Tibial nerve (tissue), 4 donors: ENCODE results near the gene POPDC3. TPM values are rescaled to one million over a fixed set of nuclear protein-coding genes. Genes with fewer than 3 reads are reported as not detected.
"Not testable (repeated sequence)": the region's sequence is repeated elsewhere in the genome, so short reads cannot be mapped to it uniquely, and the experiment has no call there.

Source experiments
- DNase-seq, 2 donors: peaks; one replicate each; pipeline ENCODE4 v3.0.0-alpha.2; 2019; ENCODE audit warnings: low spot score in 2 of 2
- H3K27ac ChIP-seq, 4 donors: fragments of 200-600 bp; sonication (generic) in 3 of 4; one replicate each; pipeline ENCODE4 v1.5.1; 2017 to 2019; ENCODE audit warnings: mild to moderate bottlenecking in 1 of 4
- H3K27me3 ChIP-seq, 2 donors: fragments of 200-600 bp; sonication (generic) in 1 of 2; one replicate each; pipeline versions ENCODE4 v1.5.1 to v1.6.0; 2017 to 2019
- H3K36me3 ChIP-seq, 3 donors: fragments of 200-600 bp; sonication (generic); one replicate each; pipeline ENCODE4 v1.5.1; 2018 to 2019
- H3K4me1 ChIP-seq, 4 donors: fragments of 200-600 bp; sonication (generic) in 3 of 4; one replicate each; pipeline ENCODE4 v1.5.1; 2017 to 2019
- H3K4me3 ChIP-seq, 4 donors: fragments of 200-600 bp; sonication (generic) in 3 of 4; one replicate each; pipeline ENCODE4 v1.5.1; 2017 to 2019; ENCODE audit warnings: mild to moderate bottlenecking in 1 of 4, moderate library complexity in 1 of 4
- H3K9me3 ChIP-seq, 4 donors: fragments of 200-600 bp; sonication (generic) in 3 of 4; one replicate each; pipeline ENCODE4 v1.5.1; 2017 to 2019
- EP300 ChIP-seq, 2 donors: sonication (generic); formaldehyde crosslinking; IDR thresholded peaks; one replicate each; pipeline ENCODE4 v1.6.1; 2017; ENCODE audit warnings: antibody characterized with exemption in 2 of 2, mild to moderate bottlenecking in 1 of 2
- POLR2A ChIP-seq, 2 donors: fragments of 450-650 bp; IDR thresholded peaks; one replicate each; pipeline ENCODE4 v1.6.1; 2017; ENCODE audit warnings: antibody characterized with exemption in 2 of 2, mild to moderate bottlenecking in 2 of 2, moderate library complexity in 2 of 2
- WGBS, 2 donors: methylation state at CpG; one replicate each; pipeline ENCODE4 v1.1.5; 2018; 5-methylcytosine and 5-hydroxymethylcytosine counted together
- total RNA-seq, 4 donors: library from RNA; depleted of rRNA; stranded (reverse); fragments of >200 nt; gene quantifications; one replicate each; pipeline ENCODE4 v1.1.0, GENCODE V29; 2016
- TF ChIP-seq, protein P1 (sequence below), 5 experiments: fragments of 200-600 bp in 3 of 5; fragments of 450-650 bp in 2 of 5; sonication (generic) in 3 of 5; IDR thresholded peaks; one replicate each; pipeline ENCODE4 v1.5.1; 2016 to 2019; ENCODE audit warnings: antibody characterized with exemption in 5 of 5, mild to moderate bottlenecking in 3 of 5, moderate library complexity in 2 of 5

Gene POPDC3
- total RNA-seq, 4 donors from 2014 or later, result 1.8 to 6.7 (median 2.6) TPM

DNA sequence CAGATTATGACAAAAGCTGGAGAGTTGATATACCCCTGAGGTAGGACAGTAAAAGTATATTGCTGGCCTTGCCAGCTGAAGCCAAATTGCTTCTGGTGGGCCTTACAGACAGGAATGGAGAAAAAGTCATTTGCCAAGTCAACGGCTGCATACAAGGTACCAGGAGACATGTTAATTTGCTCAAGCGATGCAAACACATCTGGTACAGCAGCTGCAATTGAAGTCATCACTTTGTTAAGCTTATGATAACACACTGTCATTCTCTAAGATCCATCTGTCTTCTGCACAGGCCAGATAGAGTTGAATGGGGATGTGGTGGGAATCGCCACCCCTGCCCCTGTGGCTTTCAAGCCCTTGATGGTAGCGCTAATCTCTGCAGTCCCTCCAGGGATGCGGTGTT, 40.4 kb upstream of the POPDC3 start:
- Histone ChIP-seq H3K9me3 (no peaks in the 10 kb centered on the region), H3K4me3 (no peak overlapping the region), H3K27ac (no peak overlapping the region), H3K27me3 (no peaks in the 10 kb centered on the region), H3K4me1 (no peaks in the 10 kb centered on the region), H3K36me3 (no peaks in the 10 kb centered on the region)
- TF ChIP-seq, protein P1, sequence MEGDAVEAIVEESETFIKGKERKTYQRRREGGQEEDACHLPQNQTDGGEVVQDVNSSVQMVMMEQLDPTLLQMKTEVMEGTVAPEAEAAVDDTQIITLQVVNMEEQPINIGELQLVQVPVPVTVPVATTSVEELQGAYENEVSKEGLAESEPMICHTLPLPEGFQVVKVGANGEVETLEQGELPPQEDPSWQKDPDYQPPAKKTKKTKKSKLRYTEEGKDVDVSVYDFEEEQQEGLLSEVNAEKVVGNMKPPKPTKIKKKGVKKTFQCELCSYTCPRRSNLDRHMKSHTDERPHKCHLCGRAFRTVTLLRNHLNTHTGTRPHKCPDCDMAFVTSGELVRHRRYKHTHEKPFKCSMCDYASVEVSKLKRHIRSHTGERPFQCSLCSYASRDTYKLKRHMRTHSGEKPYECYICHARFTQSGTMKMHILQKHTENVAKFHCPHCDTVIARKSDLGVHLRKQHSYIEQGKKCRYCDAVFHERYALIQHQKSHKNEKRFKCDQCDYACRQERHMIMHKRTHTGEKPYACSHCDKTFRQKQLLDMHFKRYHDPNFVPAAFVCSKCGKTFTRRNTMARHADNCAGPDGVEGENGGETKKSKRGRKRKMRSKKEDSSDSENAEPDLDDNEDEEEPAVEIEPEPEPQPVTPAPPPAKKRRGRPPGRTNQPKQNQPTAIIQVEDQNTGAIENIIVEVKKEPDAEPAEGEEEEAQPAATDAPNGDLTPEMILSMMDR (IDR thresholded peaks at IDR 0.05), result no peak
- no peak for TF ChIP-seq POLR2A (IDR thresholded peaks at IDR 0.05)
- TF ChIP-seq EP300 (IDR thresholded peaks at IDR 0.05), result no peak
- 80 to 89% methylated on average over 5 of the region's 5 CpGs for WGBS, 2 donors
- DNase-seq, result no peak

DNA sequence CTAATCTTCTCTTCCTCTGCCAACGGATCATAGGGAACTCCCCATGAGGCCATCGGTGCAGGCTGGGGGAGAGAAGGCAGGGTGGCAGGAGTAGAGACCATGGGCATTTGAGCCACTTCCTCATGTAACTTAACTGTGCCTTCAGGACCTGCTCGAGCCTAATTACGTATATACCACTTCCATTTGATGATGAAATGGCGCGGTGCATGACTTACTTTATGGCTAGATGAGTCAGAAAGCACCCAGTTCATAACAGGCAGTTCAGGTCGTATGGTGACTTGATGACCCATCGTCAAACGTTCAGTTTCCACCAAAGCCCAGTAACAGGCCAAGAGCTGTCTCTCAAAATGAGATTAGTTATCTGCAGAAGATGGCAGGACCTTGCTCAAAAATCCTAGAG, 39.4 kb upstream of the POPDC3 start:
- H3K4me1 ChIP-seq, H3K4me3 ChIP-seq, H3K36me3 ChIP-seq, H3K9me3 ChIP-seq, H3K27me3 ChIP-seq, H3K27ac ChIP-seq, DNase-seq: not testable (repeated sequence)
- WGBS, 2 donors, result 91 to 93% methylated on average over 9 of the region's 9 CpGs

DNA sequence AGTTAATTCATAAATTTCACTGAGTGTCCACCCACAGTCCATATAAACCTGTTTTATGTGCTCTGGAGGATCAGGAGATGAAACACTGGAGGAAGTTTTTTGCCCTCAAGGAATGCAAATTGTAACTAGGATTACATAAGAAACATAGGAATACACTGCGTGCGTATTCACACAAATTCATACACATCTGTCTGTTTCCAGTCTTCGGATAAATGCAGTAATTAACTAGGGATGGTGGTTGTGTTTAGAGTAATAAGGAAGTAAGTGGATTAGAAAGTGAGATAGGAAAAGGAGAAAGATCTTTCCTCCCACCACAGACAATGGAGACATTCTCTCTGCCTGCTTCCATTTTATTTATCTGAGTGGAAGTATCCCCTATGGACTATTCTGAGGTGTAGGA, 35.7 kb upstream of the POPDC3 start:
- WGBS, 2 donors, result 56 to 62% methylated on average over 3 of the region's 3 CpGs
- no peak for TF ChIP-seq POLR2A (IDR thresholded peaks at IDR 0.05)
- TF ChIP-seq, protein P1 (IDR thresholded peaks at IDR 0.05), result no peak
- no peak for TF ChIP-seq EP300 (IDR thresholded peaks at IDR 0.05)
- DNase-seq, result no peak

DNA sequence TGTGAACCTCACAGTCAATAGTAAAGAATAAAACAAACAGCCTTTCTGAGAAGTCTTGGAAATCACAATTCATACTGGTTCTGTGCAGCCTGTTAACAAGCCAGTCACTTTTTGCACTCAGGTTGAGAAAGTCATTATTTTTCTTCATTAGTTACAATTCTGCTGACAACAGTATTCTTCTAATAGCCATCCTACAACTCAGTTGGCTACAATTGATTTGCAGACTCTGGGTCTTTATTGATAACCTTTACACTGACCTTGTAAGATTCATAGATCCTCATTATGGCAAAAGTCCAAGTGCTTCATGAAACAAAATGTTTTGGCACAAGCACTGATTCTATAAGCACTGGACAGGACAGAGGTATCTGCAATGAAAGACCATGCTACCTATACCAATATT, 34.9 kb upstream of the POPDC3 start:
- no peaks in the 10 kb centered on the region for H3K9me3 ChIP-seq
- no peaks in the 10 kb centered on the region for H3K36me3 ChIP-seq
- TF ChIP-seq, protein P1 (IDR thresholded peaks at IDR 0.05), result no peak
- TF ChIP-seq EP300 (IDR thresholded peaks at IDR 0.05), result no peak
- TF ChIP-seq POLR2A (IDR thresholded peaks at IDR 0.05), result no peak
- H3K27ac ChIP-seq, result no peak overlapping the region
- H3K4me1 ChIP-seq, result no peaks in the 10 kb centered on the region
- H3K27me3 ChIP-seq, result no peaks in the 10 kb centered on the region
- no peak for DNase-seq
- no peak overlapping the region for H3K4me3 ChIP-seq

More for the DNA sequence above, 35.7 kb upstream of the POPDC3 start:
- no peaks in the 10 kb centered on the region for H3K9me3 ChIP-seq
- no peaks in the 10 kb centered on the region for H3K36me3 ChIP-seq
- no peaks in the 10 kb centered on the region for H3K27me3 ChIP-seq
- H3K4me1 ChIP-seq, result no peaks in the 10 kb centered on the region
- no peak overlapping the region for H3K4me3 ChIP-seq
- no peak overlapping the region for H3K27ac ChIP-seq

DNA sequence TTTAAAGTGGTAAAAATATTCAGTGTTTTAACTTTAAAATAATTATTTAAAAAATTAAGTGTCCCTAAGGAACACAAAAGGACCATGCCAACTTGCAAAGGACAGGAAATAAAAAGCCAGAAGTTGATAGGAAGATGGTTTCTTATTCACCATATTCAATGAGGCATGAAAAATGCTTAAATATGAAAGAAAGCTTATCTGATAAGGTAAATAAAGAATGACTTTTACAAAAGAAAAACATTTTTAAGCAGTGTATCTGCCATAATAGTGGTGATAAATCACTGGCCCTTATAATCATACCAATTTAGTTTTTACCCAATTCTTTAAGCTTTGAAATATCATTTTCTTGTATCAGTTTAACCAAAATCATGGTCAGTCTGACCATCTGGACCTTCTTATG, 33.5 kb upstream of the POPDC3 start:
- no peak for DNase-seq

DNA sequence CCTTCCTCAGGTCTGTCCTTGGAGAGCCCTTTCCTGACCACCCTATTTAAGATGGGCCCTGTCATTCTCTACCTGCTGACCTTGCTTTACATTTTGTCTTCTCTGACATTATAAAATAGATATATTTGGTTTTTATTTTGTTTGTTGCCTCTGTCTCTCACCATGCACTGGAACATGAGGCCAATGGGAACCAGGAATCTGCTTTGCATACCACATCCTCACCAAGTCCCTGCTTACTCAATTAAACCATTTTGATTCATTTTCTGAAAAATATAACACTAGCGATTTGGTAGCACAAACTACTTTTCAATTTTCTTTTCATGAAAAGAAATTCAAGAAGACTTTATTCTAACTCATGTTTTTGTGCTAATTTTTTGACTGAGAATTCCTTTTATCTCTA, 32.8 kb upstream of the POPDC3 start:
- Histone ChIP-seq H3K4me1 (no peaks in the 10 kb centered on the region), H3K9me3 (no peaks in the 10 kb centered on the region), H3K27ac (no peak overlapping the region), H3K4me3 (no peak overlapping the region), H3K36me3 (no peaks in the 10 kb centered on the region), H3K27me3 (no peaks in the 10 kb centered on the region)
- DNase-seq, result no peak
- 82 to 88% methylated on average over 1 of the region's 1 CpG for WGBS, 2 donors
- TF ChIP-seq POLR2A (IDR thresholded peaks at IDR 0.05) (no peak), EP300 (IDR thresholded peaks at IDR 0.05) (no peak)
- TF ChIP-seq, protein P1 (IDR thresholded peaks at IDR 0.05), result no peak

More for the DNA sequence above, 33.5 kb upstream of the POPDC3 start:
- no peaks in the 10 kb centered on the region for H3K36me3 ChIP-seq
- H3K4me3 ChIP-seq, result no peak overlapping the region
- no peak for TF ChIP-seq POLR2A (IDR thresholded peaks at IDR 0.05)
- H3K27me3 ChIP-seq, result no peaks in the 10 kb centered on the region
- H3K27ac ChIP-seq, result no peak overlapping the region
- H3K9me3 ChIP-seq, result no peaks in the 10 kb centered on the region
- H3K4me1 ChIP-seq, result no peaks in the 10 kb centered on the region
